NCI-H526 treated with DMSO at 0.1 percent for 48 hours (cell line): ENCODE results near the gene B3GNT9.
A peak's percentile ranks its signal among the peaks of the same experiment; 100 is the strongest.

Experiments used
- DNase-seq: peaks from one replicate; lab custom pipeline; 2025; lab: John Stamatoyannopoulos, UW

Gene B3GNT9

DNA sequence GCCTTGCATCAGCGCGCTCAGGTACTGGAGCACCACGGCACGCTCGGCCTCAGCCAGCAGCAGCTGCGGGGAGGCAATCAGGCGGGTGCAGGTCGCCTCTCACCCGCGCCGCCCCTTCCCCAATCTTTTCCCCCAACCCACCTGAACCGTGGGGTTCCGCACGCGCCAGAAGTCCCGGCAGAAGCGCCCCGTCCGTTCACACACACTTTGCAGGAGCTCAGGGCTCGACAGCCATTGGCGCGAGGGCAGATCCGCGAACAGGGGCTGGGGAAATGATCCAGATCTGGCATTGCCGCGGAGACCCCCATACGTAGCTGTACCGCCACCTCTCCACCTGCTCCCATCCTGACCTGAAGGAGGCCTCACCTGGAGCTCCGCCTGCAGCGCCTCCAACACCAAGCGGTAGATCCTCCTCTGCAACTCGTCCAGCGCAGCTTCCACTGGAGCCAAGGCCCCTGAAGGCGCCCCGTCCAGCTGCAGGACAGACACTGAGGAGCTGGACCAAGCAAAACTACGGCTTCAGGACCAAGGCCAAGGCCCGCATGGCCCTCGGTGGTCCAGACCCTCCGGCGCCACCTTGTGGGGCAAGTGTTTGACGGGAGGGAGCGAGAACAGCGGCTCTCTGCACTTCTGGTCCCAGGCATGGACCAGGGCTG, 34.3 kb upstream of the B3GNT9 start:
- DNase-seq: peak; percentile 17

GRCh38 chr16:67184453-67184994, 33.7 kb upstream of the B3GNT9 start:
- no peak for DNase-seq

DNA sequence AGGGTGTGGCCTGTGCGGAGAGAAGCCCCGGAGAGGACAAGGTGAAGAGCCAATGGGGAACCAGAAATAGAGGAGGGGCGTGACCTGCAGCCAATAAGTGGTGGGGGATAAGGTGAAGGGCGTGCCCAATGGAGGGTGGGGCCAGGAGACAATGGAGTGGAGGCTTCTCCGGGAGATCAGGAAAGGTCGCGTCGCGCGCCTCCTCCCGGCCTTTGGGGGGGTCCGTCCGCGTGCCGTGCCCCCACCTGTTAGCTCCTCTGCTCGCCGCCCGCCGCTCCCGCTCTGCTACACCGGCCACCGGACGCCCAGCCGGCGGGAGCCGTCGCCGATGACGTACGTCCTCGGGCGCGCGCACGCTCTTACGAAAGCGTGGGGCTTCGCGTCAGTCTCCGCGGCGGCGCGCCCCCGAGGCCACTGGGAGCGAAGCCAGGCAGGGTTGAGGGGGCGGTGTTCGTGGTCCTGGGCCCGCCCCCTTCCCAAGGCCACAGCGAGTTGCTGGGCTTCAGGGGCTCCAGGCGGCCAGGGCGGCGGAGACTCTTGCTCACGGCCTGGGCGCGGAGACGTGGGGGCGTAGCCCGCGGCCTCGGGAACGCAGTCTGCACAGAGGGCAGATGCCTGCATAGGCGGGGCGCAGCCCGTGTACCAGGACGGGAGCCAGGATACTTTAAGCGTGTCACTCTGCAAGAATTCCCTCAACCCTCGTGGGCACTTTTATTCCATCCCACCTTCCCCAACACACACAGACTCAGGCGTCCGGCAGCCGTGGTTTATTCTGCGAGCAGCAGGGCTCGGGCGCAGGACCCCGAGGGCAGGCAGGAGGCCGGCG, 33.0 kb upstream of the B3GNT9 start, which contains the start of gene MATCAP1:
TSS of gene MATCAP1 (minus strand) at position 337 of the 826 bp plus-strand sequence. CDS start 3,353 bp downstream, outside the sequence.
- peak; percentile 93 for DNase-seq

GRCh38 chr16:67183284-67183626, 32.5 kb upstream of the B3GNT9 start:
- no peak for DNase-seq

DNA sequence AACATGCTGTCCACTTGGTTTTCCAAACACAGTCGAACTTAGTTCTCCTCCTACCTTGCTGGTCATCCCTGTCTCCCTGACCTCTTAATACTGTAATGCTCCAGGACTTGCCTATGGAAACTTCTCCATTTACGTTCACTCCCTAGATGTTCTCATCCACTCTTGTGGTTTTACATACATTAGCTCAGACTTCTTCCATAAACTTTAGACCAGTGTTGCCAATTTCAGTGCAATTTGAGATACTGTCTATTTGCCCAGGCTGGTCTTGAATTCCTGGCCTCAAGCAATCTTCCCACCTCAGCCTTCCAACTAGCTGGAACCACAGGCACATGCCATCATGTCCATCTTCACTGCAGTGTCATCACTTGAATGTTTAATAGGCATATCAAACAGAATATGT, 31.5 kb upstream of the B3GNT9 start:
- DNase-seq: no peak

DNA sequence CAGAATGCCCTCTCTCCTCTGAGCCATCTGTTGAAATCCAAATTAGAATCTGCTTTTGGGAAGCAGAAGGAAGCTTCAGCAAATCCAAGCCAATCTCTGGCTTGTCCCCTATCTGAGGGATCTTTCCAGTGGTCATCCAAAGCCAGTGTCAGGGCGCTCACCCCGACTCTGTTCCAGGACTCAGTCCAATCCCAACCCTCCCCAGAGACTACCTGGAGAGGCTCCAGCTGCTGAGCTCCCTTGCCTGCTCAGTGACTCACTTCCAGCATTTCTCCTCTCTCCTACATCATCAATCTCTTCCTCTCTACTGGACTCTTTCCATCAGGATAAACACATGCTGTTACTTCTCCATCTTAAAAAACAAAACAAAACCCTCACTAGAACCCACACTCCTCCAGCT, 30.5 kb upstream of the B3GNT9 start:
- no peak for DNase-seq

- no peak for DNase-seq
Observed at GRCh38 chr16:67180166-67180565, 29.4 kb upstream of the B3GNT9 start.

GRCh38 chr16:67179421-67180080, 28.8 kb upstream of the B3GNT9 start:
- DNase-seq: no peak

DNA sequence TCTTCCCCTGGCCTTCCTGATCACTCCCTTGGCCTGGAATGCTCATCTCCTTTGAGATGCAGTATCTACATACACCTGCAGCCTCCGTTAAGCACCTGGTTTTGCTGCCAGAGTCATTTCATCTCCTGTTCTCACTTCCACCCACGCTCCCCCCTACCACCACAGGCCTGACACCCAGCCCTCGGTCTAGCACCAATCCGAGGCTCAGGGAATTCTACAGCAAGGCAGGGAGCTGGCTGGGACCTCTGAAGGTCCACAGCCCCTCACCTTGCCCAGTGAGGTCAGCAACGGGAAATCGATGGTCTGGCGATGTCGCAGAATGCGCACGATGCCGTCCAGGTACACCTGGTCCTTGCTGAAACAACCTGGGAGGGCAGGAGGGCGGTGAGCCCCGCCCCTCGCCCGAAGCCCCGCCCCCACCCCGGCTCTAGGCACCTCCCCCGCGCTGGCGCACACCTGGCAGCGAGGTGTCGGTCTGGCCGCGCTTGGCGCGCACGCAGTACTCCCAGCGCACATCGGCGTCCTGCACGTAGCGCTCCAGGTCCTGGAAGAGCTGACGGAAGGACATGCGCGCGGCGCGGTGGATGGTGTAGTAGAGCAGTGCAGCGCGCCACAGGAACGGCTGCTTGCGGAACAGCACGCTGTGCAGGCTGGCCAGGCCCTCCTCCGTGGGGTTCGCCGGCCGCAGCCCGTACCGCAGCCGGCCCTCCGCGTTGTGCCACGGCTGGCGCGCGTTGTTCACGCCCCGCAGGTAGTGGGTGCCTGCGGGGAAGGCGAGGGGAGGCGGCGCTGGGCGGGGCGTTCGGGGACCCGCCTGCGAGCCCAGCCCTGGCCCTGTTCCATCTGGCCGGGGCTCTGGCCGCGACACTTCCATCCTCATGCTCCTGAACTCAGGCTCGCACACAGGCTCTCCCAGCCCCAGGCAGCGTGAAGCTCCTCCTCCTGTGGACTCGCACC, 27.2 kb upstream of the B3GNT9 start:
- DNase-seq: peak; percentile 76

- no peak for DNase-seq
Observed at GRCh38 chr16:67176662-67177061, 25.9 kb upstream of the B3GNT9 start.

GRCh38 chr16:67174706-67175231, 24.0 kb upstream of the B3GNT9 start:
- no peak for DNase-seq

DNA sequence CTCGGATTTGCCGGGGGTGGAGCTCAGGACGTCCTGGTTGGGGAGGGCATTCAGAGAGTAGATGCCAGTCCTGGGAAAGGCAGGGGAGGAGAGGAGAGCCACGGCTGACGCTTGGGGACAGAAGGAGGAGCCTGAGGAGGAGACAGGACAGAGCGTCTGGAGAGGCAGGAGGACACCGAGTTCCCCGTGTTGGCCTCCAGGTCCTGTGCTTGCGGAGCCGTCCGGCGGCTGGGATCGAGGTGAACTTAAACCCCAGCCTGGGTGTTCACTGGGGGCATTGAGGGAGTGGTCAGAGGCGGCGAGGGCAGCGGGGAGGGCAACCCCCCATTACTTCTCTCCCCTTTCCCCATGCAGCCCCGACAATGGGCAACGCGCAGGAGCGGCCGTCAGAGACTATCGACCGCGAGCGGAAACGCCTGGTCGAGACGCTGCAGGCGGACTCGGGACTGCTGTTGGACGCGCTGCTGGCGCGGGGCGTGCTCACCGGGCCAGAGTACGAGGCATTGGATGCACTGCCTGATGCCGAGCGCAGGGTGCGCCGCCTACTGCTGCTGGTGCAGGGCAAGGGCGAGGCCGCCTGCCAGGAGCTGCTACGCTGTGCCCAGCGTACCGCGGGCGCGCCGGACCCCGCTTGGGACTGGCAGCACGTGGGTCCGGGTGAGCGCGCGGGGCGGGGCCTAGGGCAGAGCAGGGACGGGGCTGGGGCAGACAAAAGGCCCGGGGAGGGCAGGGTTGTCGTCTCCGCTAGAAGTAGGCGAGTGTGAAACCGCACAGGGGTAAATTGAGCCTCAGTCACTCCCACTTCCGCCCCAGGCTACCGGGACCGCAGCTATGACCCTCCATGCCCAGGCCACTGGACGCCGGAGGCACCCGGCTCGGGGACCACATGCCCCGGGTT, 23.3 kb upstream of the B3GNT9 start:
- DNase-seq: peak; percentile 56

- no peak for DNase-seq
Observed at GRCh38 chr16:67173323-67173722, 22.5 kb upstream of the B3GNT9 start.

GRCh38 chr16:67170949-67171649, 20.3 kb upstream of the B3GNT9 start:
- DNase-seq: no peak

- peak; percentile 56 for DNase-seq
Observed at GRCh38 chr16:67170168-67170948, 19.6 kb upstream of the B3GNT9 start, which contains the start of gene NOL3. NOL3 (plus strand) TSS chr16:67170538.

- no peak for DNase-seq
Observed at GRCh38 chr16:67169642-67170167, 18.9 kb upstream of the B3GNT9 start.

DNA sequence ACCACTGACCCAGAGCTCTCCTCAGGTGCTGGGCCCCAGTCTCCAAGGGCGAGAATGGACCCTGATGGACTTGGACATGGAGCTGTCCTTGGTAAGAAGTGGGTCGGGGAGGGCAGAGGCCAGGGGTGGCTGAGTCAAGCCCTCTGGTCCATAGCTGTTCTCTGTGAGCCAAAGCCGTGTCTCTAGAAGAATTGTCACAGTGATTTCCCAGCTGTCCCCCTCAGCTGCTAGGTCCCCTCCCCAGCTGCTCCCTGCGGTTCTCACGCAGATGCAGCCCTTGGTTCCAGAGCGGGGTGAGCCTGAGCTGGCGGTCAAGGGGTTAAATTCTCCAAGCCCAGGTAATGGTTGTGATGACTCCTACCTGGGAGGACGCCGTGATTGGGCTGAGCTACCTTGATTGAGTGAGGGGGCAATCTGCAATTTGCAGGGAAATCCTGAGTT, 18.2 kb upstream of the B3GNT9 start:
- no peak for DNase-seq

- no peak for DNase-seq
Observed at GRCh38 chr16:67167588-67167987, 16.8 kb upstream of the B3GNT9 start.
